Ovary (tissue), 9 donors: ENCODE measurements around the gene PFKL. TPM values are rescaled to one million over a fixed set of nuclear protein-coding genes. Genes with fewer than 3 reads are reported as not detected.

Source experiments
- DNase-seq, 5 donors: peaks; one replicate each; pipeline ENCODE4 v3.0.0-alpha.2; 2019 to 2020
- H3K27ac ChIP-seq, 2 donors: fragments of 200-600 bp; one replicate each; pipeline versions ENCODE4 v1.5.1 to v1.8.0; 2019 to 2022
- H3K27me3 ChIP-seq: fragments of 200-600 bp; one replicate; pipeline ENCODE4 v1.8.0; 2022
- H3K36me3 ChIP-seq: fragments of 200-600 bp; sonication (generic); one replicate; pipeline ENCODE4 v1.5.1; 2019
- H3K4me1 ChIP-seq: one replicate; pipeline ENCODE4 v1.8.1; 2013; ENCODE audit warnings: mild to moderate bottlenecking, moderate library complexity; ENCODE audit not compliant: insufficient read depth
- H3K4me3 ChIP-seq: fragments of 200-600 bp; sonication (generic); one replicate; pipeline ENCODE4 v1.5.1; 2017
- H3K9me3 ChIP-seq, 2 donors: fragments of 200-600 bp in 1 of 2; sonication (generic) in 1 of 2; one replicate each; pipeline versions ENCODE4 v1.5.1 to v1.8.1; 2013 to 2019; ENCODE audit warnings: mild to moderate bottlenecking in 1 of 2, moderate library complexity in 1 of 2
- EP300 ChIP-seq: sonication (generic); formaldehyde crosslinking; IDR thresholded peaks from one replicate; pipeline ENCODE4 v1.6.1; 2017; ENCODE audit warnings: antibody characterized with exemption
- POLR2A ChIP-seq: fragments of 450-650 bp; IDR thresholded peaks from one replicate; pipeline ENCODE4 v1.6.1; 2017; ENCODE audit warnings: antibody characterized with exemption, mild to moderate bottlenecking, moderate library complexity
- WGBS, 3 donors: extraction: QIAGEN DNeasy Blood & Tissue Kit in 1 of 3; methylation state at CpG; one replicate each; pipeline versions ENCODE4 v1.1.5 to v1.1.7; 2013 to 2017; 5-methylcytosine and 5-hydroxymethylcytosine counted together
- intact Hi-C, 4 donors: fragments of 100-400 bp; cut with DNase I; formaldehyde crosslinking; loops; one replicate each; pipeline versions ENCODE4 v1.11.0 to v1.15.1; 2022 to 2023
- polyA plus RNA-seq, 2 donors: library from polyadenylated mRNA; stranded (reverse); fragments of 200-250 nt in 1 of 2; fragments of 350-450 nt in 1 of 2; fragmentation: Illumina TruSeq in 1 of 2; extraction: RNeasy Lipid Tissue Mini Kit (QIAGEN cat#74804) in 1 of 2; gene quantifications; one replicate each; pipeline ENCODE4 v1.2.3, GENCODE V29; 2013 to 2014
- total RNA-seq, 7 donors: library from RNA; depleted of rRNA in 2 of 7; stranded (reverse); fragments of >200 nt in 2 of 7; fragmentation: NEBNext Ultra II Directional in 3 of 7; extraction: Animal tissue kit (Norgen Biotek cat#: 25700) in 3 of 7; gene quantifications; one replicate each; pipeline versions ENCODE4 v1.1.0 to v1.2.4, GENCODE V29; 2016 to 2023
- TF ChIP-seq, protein P1 (sequence below), 3 donors: fragments of 450-650 bp in 2 of 3; fragments of 200-600 bp in 1 of 3; IDR thresholded peaks; one replicate each; pipeline versions ENCODE4 v1.5.1 to v1.8.0; 2016 to 2022; ENCODE audit warnings: antibody characterized with exemption in 3 of 3, mild to moderate bottlenecking in 1 of 3
- donor health status: DM: no; HTN: no; CAD: no; lungs with moderate emphysema.
- donor health status: DM: no; HTN: no; CAD: no.
- donor health status: Bipolar disorder and iron deficiency.
- donor health status: DM: yes; HTN: yes; CAD: no.
- donor health status: DM: no; HTN: no; CAD: no.
- donor health status: DM: yes; HTN: yes; CAD: no.

Gene PFKL
- total and polyA plus RNA-seq, 9 donors: 12.6 to 104 (median 81.8) TPM

DNA sequence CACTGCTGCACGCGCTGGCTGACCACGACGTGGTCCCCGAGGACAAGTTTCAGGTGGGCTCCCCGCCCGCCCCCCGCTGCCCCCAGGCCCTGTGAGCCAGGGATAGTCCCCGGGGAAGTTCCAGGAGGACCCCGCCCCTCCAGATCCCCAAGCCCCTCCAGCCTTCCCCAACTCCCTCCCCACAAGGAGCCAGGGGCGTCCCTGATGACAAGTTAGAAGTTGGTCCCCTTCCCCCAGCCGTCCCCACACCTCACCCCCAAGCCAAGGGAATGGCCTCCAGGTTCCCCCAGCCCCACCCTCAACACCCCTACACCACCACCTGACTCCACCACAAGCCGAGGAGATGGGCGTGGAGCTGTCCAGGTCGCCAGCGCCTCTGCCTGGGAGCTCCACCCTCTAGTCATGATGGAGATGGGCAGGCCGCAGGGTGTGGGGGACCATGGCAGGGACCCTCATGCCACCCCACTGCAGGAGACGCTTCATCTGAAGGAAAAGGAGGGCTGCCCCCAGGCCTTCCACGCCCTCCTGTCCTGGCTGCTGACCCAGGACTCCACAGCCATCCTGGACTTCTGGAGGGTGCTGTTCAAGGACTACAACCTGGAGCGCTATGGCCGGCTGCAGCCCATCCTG lies 13.7 kb upstream of the PFKL start:
- no peak overlapping the region for H3K4me3 ChIP-seq
- no peaks in the 10 kb centered on the region for H3K9me3 ChIP-seq
- H3K36me3 ChIP-seq: no peaks in the 10 kb centered on the region
- no peak overlapping the region for H3K27ac ChIP-seq
- 35 to 53% (median 42%) methylated on average over 15 to 21 of the region's 21 CpGs for WGBS, 3 donors
- no peak for TF ChIP-seq EP300
- TF ChIP-seq POLR2A: no peak
- TF ChIP-seq, protein P1, sequence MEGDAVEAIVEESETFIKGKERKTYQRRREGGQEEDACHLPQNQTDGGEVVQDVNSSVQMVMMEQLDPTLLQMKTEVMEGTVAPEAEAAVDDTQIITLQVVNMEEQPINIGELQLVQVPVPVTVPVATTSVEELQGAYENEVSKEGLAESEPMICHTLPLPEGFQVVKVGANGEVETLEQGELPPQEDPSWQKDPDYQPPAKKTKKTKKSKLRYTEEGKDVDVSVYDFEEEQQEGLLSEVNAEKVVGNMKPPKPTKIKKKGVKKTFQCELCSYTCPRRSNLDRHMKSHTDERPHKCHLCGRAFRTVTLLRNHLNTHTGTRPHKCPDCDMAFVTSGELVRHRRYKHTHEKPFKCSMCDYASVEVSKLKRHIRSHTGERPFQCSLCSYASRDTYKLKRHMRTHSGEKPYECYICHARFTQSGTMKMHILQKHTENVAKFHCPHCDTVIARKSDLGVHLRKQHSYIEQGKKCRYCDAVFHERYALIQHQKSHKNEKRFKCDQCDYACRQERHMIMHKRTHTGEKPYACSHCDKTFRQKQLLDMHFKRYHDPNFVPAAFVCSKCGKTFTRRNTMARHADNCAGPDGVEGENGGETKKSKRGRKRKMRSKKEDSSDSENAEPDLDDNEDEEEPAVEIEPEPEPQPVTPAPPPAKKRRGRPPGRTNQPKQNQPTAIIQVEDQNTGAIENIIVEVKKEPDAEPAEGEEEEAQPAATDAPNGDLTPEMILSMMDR (IDR thresholded peaks at IDR 0.05): no peak
- H3K27me3 ChIP-seq: no peaks in the 10 kb centered on the region
- no peaks in the 10 kb centered on the region for H3K4me1 ChIP-seq
- intact Hi-C loops: no loop called here
- no peak for DNase-seq

DNA sequence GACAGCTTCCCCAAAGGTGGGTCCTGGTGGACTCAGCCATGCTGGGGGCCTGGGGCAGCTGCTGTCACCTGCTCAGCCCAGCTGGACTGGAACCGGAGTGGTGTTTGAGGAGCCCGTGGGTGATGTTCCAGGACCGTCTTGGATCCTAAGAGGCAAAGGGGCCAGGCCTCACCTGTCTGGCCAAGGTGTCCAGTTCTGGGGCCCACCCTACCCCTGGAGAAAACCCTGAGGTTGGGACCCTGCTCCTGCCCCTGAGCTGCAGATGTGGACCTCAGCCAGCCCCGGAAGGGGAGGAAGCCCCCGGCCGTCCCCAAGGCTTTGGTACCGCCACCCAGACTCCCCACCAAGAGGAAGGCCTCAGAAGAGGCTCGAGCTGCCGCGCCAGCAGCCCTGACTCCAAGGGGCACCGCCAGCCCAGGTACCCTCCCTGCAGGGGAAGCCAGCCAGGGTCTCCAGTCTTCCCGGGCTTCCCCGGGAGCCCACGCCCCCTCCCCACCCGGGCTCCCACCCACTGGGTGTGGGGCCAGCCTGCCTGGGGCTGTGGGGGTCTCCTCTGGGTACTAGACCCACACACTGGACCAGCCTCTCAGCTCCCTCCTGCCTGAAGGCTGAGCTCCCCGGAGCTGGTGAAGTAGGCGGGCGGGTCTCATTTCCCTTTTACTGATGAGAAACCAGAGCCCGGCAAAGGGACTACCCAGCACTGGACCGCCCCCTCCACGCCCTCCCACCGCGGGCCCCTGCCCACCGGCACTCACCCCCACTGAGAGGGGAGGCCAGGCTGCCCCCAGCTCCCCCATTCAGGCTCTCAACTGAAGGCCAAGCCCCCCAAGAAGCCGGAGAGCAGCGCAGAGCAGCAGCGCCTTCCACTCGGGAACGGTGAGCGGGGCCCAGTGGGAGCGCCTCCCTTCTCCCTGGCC lies 12.9 kb upstream of the PFKL start:
- intact Hi-C loops: no loop called here
- Histone ChIP-seq H3K4me3 (no peak overlapping the region), H3K36me3 (no peaks in the 10 kb centered on the region), H3K4me1 (no peaks in the 10 kb centered on the region), H3K27me3 (no peaks in the 10 kb centered on the region), H3K9me3 (no peaks in the 10 kb centered on the region), H3K27ac (no peak overlapping the region)
- 48 to 61% (median 54%) methylated on average over 24 to 31 of the region's 31 CpGs for WGBS, 3 donors
- no peak for TF ChIP-seq POLR2A
- TF ChIP-seq, protein P1 (IDR thresholded peaks at IDR 0.05): no peak
- no peak for TF ChIP-seq EP300
- DNase-seq: no peak

DNA sequence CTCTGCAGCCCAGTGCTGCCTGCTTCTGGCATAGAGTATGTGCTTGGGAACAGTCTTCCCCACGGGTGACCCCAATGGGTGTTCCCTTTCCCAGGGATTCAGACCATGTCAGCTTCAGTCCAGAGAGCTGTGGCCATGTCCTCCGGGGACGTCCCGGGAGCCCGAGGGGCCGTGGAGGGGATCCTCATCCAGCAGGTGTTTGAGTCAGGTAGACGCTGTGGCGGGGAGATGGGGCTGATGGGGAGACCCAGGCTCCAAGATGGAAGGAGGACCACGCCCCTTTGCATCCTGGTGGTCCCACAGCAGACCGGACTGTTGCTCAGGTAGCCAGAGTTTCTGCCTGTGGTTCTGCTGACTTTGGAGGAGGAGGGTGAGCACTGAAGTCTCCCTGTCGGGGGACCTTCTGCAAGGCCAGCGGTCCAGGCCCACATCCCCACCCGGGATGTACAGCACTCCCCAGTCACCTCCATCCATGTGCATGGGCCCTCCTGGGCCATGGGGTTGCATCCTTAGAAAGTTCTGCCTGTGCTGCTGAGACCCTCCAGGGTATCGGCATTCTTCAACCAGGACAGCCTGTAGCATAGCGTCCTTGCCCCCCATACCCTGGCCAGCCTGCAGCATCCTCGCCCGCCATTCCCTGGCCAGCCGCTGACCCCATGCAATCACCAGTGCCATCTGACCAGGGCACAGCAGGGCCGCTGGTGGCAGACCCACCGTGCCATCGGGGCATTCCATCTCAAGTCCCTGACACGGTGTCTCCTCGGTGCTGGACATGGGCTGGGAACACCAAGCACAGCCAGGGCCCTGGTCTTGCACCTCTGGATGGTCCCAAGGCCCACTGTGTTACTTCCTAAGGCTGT lies 11.4 kb upstream of the PFKL start:
- TF ChIP-seq, protein P1 (IDR thresholded peaks at IDR 0.05): no peak
- no peak for TF ChIP-seq POLR2A
- TF ChIP-seq EP300: no peak
- H3K27me3 ChIP-seq: no peaks in the 10 kb centered on the region
- no peaks in the 10 kb centered on the region for H3K9me3 ChIP-seq
- H3K4me1 ChIP-seq: no peaks in the 10 kb centered on the region
- WGBS, 3 donors: 85 to 87% (median 86%) methylated on average over 23 of the region's 23 CpGs
- H3K27ac ChIP-seq: no peak overlapping the region
- no peak for DNase-seq
- H3K36me3 ChIP-seq: no peaks in the 10 kb centered on the region
- H3K4me3 ChIP-seq: no peak overlapping the region
- intact Hi-C loops: no loop called here

DNA sequence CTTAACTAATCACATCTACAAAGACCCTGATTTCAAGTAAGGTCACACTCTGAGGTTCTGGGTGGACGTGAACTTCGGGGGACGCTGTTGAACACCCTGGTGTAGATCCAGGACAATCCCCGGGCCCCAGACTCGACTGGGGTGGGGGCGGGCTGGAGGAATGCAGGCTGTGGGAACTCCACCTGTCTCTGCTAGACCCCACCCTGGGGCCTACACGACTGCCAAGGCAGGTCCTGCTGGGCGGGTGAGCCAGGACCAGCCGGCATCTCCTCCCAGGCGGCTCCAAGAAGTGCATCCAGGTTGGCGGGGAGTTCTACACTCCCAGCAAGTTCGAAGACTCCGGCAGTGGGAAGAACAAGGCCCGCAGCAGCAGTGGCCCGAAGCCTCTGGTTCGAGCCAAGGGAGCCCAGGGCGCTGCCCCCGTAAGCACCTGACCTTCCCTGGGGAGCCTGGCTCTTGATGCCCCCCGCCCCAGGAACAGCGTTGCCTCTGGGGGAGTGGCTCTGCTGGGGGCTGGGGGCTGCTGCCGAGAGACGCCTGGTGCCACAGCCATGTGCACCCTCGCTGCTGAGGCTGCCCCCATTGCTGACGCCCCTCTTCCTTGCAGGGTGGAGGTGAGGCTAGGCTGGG lies 10.4 kb upstream of the PFKL start:
- H3K27ac ChIP-seq: no peak overlapping the region
- intact Hi-C loops: loop anchor here in 1 of 4 donors (10.0 kb wide), 1 partner anchor 475 kb away; no protein-coding TSS in a partner anchor
- WGBS, 3 donors: 65 to 74% (median 70%) methylated on average over 17 to 24 of the region's 24 CpGs
- no peaks in the 10 kb centered on the region for H3K36me3 ChIP-seq
- no peak overlapping the region for H3K4me3 ChIP-seq
- TF ChIP-seq POLR2A: no peak
- TF ChIP-seq, protein P1 (IDR thresholded peaks at IDR 0.05): no peak
- no peak for TF ChIP-seq EP300
- no peaks in the 10 kb centered on the region for H3K4me1 ChIP-seq
- H3K9me3 ChIP-seq: no peaks in the 10 kb centered on the region
- peak in 1 of 5 donors; percentile 9 for DNase-seq
- H3K27me3 ChIP-seq: no peaks in the 10 kb centered on the region
